HT-29 (cell line): Measurements from ENCODE around the gene EPGN. TPM values are rescaled to one million over a fixed set of nuclear protein-coding genes. Genes with fewer than 3 reads are reported as not detected.

ENCODE experiments used
- DNase-seq: peaks from one replicate; pipeline ENCODE4 v3.0.0-alpha.2; 2015; ENCODE audit warnings: low spot score
- total RNA-seq: library from RNA; depleted of rRNA; stranded (reverse); fragments of >200 nt; shearing (Covaris generic); gene quantifications from 2 replicates; pipeline ENCODE4 v1.2.3, GENCODE V29; 2014; rRNA removed

The EPGN gene
- 0.26 TPM in 1 of 2 replicates, not detected in the other for total RNA-seq

- DNase-seq: no peak
Measured at GRCh38 chr4:74308215-74308614, at the start of gene EPGN. EPGN (plus strand) TSS chr4:74308470; CDS start chr4:74308534, 64 bp downstream.

DNA sequence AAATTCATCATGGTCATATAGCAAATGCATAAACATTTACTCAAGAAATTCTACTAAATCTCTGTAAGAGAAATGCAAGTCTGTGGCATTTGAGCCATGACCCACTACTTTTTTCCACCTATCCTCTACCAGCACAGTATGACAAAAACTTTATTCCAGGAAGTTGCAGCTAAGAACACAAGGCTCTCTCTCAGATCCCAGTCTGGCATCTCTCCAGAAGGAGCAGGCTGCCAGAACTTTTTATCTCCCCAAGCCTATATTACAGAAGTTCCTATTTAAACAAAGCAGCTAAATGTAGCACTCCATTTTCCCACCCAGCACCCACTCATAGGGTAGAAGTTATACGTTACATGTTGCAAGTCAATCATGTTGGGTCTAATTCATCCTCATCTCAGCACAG is 49.3 kb upstream of the EPGN start:
- DNase-seq: peak; percentile 38

- no peak for DNase-seq
Measured at GRCh38 chr4:74260036-74260435, 48.2 kb upstream of the EPGN start.

DNA sequence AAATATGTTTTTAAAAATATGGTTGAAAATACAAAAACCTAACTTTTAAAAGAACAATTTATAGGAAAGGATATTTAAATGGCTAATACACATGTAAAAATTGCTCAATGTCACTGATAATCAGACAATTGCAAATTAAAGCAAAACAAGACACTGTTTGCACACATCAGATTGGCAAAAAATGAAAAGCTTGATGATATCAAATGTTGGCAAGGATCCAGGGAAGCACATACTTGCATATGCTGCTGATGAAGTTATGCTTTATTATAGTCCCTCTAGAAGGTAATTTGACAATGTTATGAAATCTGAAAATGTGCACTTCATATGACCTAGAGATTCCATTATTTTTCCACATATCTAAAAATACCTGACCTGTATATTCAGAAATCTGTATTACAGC is 45.7 kb upstream of the EPGN start:
- DNase-seq: peak; percentile 9

GRCh38 chr4:74263551-74263950 is 44.7 kb upstream of the EPGN start:
- DNase-seq: no peak

- no peak for DNase-seq
Measured at GRCh38 chr4:74266081-74266480, 42.2 kb upstream of the EPGN start.

- peak; percentile 59 for DNase-seq
Measured at GRCh38 chr4:74267998-74268606, 40.2 kb upstream of the EPGN start.

- DNase-seq: no peak
Measured at GRCh38 chr4:74268643-74269042, 39.6 kb upstream of the EPGN start.

GRCh38 chr4:74278490-74278889 is 29.8 kb upstream of the EPGN start:
- no peak for DNase-seq

DNA sequence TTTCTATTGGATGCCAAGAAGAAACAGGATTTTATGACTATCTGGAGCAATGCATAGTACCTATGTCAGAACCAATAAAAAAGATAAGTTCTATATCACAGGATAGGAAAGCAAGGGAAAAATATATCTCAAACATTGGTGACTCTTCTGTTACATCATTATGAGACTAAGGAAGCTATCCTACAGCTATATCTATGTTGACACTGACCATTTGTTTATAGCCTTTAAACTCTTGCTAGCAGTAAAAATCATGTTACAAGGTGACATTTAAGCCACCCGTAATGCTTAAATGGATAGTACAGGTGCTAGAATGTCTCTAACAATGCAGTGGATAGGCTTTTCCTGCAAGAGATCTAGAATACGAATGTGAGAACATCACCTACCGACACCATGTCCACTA is 28.6 kb upstream of the EPGN start:
- no peak for DNase-seq

- no peak for DNase-seq
Measured at GRCh38 chr4:74282926-74283325, 25.3 kb upstream of the EPGN start.

- peak; percentile 65 for DNase-seq
Measured at GRCh38 chr4:74283614-74284013, 24.7 kb upstream of the EPGN start.

GRCh38 chr4:74284053-74284452 is 24.2 kb upstream of the EPGN start:
- DNase-seq: peak; percentile 45

DNA sequence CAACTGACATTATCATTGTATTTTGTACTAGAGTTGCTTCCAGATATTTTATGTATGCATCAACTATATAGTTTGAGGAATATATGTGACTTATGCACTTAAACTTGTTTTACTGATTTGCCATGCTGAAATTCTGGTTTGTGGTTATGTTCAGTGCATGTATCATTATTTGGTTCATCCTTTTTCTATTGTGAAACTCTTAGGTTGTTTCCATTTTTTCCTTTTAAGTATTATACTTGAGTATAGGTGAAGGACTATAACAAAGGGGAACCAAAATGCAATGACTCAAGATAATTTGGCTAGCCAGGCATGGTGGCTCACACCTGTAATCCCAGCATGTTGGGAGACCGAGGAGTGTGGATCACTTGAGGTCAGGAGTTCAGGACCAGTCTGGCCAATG is 21.1 kb upstream of the EPGN start:
- no peak for DNase-seq

DNA sequence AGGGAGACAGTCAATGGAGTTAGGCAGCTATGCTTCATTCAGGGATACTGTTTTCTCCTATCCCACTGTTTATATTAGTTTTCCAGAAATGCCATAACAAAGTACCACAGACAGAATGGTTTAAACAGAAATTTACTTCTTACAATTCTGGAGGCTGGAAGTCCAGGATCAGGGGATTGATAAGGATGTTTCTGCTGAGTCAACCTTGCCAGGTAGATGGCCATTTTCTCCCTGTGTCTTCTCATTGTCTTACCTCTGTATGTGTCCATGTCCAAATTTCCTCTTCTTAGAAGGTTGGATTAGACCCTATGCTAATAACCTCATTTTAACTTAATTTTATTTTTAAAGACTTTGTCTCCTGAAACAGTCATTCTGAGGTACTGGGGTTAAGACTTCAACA is 20.5 kb upstream of the EPGN start:
- DNase-seq: no peak

DNA sequence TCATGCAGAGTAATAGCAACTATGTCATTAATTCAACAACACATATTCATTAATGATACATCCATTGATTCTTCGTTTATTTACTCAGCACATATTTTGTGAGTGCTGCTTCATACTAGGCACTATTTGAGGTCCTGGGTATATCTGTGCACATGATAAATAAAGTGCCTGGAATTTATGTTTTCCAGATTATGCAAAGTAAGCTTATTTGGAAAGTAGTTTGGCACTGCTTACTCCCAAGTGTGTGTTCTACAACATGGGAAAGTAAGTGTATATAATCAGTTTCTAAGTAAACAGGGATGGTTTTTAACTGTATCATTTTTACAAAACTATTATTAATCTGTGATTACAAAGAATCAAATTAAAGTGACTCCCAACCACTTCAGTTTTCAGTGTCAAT is 16.8 kb upstream of the EPGN start:
- no peak for DNase-seq

DNA sequence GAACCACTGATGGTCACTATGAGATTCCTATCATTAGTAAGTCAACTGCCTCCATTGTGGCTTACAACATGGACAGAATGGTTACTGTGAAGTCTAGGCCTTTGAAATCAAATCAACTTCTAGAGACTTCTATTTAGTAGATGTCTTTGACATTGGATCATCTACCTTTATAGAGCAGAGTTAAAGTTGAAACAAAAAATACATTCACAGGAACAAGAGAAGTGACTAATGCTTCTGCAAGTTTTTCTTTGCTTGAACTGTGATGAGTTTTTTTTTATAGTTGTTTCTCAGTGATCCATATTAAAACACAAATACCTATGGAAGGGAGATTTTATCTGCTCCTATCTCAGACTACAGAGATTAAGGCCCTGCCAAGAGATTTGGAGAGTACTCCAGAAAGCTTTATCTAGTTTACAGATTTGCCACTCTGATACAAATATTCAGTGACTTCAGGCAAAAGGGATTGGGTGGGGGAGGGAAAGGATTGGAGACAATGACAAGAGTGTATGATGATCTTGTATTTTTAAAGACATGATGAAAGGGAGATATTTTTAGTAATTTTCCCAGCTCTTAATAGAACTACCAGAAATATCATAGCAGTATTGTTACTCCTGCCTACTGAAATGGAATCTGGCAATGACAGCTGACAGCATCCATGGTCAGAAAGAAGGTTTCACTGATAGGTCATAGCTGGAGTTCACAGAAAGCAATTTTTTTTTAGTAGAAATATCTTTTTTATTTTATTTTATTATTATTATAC is 16.0 kb upstream of the EPGN start:
- DNase-seq: no peak

DNA sequence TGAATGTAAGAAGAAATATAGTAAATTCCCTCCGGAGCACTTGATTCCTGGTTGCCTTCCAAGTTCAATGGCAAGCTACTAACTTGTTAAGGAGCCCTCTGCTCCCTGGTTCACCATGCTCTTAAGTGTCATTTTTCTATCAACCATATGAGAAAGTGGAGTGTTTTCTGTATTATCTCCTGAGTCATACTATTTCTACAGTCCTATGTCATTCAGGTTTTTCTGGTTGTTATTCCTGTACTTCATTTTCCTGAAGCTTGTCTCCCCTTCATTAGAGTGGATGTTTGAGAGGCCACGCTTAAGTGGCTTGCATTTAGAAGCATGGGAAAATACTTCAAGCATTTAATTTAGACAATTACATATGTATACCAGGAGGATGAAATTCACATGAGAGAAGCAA is 14.7 kb upstream of the EPGN start:
- no peak for DNase-seq

- no peak for DNase-seq
Measured at GRCh38 chr4:74294681-74295080, 13.6 kb upstream of the EPGN start.

DNA sequence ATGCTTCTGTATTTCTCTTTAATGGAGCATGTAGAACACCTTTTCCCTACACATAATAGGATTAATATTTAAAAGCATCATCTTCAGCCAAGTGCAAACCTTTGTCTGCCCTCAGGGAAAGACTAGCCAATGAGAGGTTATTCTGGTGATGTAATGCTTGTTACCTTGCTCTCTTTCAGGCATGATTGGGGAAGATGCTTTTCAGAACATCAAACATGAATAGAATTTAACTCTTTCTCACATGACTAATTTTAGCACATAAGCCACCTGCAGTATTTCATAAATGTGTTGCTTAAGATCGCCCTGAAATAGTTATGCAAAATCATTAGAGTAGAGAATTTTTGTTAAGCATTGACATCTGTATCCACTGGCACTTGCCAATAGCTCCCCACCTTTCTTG is 10.7 kb upstream of the EPGN start:
- no peak for DNase-seq

GRCh38 chr4:74304095-74304625 is 4.1 kb upstream of the EPGN start:
- DNase-seq: no peak

DNA sequence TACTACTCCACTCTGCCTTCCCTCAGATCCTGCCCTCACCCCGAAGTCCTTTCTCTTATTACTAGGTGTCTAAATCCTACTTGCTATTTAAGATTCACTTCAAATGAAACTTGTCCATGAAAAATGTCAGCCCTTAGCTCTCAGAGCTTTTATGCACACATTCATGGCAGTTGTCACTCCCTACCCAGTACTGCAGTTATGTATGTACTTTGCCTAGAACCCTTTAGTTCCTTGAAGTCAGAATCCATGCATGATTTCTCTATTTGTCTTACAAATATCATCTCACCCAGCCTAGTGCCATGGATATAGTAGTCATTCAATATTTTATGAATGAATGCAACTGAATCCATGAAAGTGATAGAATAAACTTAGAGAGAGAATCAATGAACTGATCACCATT is 3.3 kb upstream of the EPGN start:
- DNase-seq: no peak

- no peak for DNase-seq
Measured at GRCh38 chr4:74307170-74307569, 1.1 kb upstream of the EPGN start.
